GM12874 (cell line): ENCODE data around the gene HEBP2.

Source experiments
- TF ChIP-seq, protein P1 (sequence below): IDR thresholded peaks from 2 replicates; pipeline ENCODE4 v1.5.1; 2011; ENCODE audit warnings: low read depth, mild to moderate bottlenecking, control low read depth, low read length, moderate library complexity; ENCODE audit not compliant: insufficient read depth

The HEBP2 gene

DNA sequence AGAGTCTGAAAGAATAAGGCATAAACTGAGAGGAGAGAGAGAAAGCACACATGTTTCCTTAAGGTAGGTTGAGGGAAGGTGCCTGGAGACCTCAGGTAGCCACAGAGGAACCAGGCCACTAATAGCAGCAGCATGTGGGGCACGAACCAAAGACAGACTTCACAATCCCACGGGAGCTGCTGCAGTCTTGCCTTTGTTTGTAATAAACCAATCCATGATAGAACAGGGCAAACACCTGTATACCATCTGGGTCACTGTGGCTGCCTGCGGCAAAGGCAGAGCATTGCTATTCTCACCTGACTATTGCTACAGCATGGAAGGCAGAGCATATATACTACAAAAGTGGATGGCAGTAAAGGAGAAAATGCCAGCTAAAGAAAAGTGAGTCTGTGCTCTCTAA is 36.3 kb downstream of the HEBP2 start:
- TF ChIP-seq, protein P1, sequence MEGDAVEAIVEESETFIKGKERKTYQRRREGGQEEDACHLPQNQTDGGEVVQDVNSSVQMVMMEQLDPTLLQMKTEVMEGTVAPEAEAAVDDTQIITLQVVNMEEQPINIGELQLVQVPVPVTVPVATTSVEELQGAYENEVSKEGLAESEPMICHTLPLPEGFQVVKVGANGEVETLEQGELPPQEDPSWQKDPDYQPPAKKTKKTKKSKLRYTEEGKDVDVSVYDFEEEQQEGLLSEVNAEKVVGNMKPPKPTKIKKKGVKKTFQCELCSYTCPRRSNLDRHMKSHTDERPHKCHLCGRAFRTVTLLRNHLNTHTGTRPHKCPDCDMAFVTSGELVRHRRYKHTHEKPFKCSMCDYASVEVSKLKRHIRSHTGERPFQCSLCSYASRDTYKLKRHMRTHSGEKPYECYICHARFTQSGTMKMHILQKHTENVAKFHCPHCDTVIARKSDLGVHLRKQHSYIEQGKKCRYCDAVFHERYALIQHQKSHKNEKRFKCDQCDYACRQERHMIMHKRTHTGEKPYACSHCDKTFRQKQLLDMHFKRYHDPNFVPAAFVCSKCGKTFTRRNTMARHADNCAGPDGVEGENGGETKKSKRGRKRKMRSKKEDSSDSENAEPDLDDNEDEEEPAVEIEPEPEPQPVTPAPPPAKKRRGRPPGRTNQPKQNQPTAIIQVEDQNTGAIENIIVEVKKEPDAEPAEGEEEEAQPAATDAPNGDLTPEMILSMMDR, result no peak

DNA sequence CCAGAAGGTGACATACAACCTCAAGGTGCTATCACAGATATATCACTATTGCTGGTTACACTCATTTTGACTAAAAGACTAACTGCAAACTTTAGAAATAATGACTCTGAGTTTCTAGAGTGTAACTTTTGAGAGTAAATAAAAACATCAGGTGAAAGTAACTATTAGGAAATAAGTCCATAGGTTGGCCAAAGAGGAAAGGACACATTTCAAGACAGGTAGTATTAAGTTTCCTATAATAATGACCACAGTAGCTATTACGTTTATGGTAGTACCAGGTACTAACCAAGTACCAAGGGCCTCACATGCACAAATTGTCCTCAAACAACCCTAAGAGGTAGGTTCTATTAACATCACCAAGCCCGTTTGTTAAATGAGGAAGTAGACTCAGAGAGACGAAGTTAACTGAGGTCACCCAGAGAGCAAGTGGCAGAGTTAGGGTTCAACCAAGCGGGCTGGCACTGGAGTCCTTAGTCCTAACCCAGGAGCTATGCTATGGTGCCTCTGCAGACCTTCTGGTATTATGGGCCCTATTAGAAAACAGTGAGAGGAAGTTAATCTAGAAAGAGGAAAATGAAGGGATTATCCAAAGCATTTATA is 36.8 kb downstream of the HEBP2 start:
- TF ChIP-seq, protein P1, result no peak

DNA sequence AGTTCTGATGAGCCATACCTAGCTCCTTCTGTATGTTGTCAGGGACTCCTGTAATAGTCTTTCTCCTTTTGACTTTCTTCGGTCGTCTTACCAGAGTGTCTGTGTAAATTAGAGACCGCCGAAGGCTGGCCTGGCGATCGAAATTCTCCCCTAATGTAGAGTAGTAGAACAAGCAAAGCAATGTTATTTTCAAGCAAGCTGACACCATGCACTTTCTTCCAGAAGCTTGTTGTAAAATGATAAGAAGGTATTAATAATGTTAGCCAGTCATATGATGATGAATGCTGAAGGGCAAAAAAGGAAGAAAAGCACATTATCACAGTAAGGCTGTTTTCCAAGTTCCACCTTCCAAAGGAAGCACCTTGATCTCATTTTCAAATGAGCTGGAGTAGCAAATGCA is 37.9 kb downstream of the HEBP2 start:
- TF ChIP-seq, protein P1, result no peak

DNA sequence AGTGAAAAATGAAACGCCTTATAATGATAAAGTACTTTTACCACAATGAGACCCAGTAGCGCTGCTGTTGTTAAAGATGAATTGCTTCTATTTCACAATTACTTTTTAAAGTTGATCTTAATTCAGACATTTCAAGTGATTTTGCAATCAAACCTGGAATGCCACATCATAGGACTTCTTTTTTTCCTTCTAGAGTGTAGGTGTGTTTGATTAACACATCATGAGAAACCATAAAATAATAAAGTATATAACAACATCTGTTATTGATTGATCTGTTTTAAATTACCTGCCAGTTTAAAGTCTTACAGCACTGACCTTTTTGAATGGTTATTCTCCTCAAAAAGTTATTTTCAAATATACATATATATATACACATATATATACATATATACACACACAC is 38.6 kb downstream of the HEBP2 start:
- TF ChIP-seq, protein P1, result no peak

DNA sequence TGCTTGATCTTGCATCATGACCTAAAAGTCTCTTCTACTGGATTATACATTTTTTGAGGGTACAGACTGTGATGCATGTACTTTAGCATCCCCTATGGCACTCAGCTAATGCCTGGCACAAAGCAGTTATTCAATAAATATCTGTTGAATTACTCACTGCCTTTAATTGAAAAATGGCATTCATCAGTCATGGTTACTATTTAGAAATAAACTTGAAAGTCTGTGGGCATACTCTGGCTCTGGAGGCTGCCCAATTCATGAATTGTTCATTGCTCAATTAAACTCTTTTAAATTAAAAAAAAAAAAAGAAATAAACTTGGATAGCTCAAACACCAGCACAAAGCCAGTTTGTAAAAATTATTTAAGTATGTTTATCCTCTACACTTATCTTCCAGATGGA is 40.0 kb downstream of the HEBP2 start:
- TF ChIP-seq, protein P1, result no peak

DNA sequence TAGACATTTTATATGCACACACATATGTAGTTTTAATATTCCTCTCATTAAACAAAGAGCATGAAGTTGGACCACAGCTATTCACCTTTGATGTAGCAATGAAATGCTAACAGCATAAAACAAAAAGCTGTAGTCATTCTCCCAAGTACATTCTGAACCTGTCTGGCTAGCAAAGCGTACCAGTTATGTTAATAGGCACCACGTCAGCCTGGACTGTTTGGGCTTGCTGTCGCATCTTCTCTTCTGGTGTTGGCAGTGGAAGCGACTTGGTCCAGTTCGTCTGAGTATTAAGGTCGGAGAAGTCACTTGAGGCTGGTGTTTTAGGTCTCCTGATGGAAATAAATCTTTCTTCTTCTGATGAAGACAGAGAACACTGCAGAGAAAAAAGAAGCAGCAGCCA is 42.8 kb downstream of the HEBP2 start:
- TF ChIP-seq, protein P1, result no peak

DNA sequence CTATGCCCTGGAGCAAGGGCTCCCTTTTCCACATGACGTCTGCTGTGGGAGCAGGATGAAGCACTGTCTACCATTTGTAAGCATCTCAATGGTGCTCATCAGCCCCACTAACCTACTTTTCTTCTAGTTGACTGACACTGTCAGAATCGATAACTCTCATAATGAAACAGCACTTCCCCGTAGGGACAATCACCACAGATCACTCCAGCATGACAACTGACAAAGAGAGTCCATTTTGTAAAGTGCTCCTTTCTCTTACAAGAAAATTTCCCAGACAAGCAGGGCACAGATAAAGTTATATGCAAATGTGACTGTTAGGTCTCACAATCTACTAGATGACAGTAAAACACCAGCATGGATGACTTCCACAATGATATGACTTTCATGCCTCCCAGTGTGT is 46.4 kb downstream of the HEBP2 start:
- TF ChIP-seq, protein P1, result no peak
